NB4 (cell line): ENCODE measurements around the gene ALOX12B.

Experiments
- POLR2A ChIP-seq: IDR thresholded peaks from 2 replicates; pipeline ENCODE4 v1.6.1; 2011; ENCODE audit warnings: mild to moderate bottlenecking; ENCODE audit not compliant: insufficient read length; ENCODE audit errors: extremely low read depth
- TF ChIP-seq, protein P1 (sequence below): IDR thresholded peaks from one replicate; pipeline ENCODE4 v1.5.1; 2012; ENCODE audit warnings: low read depth, low read length
- TF ChIP-seq, protein P2 (sequence below): IDR thresholded peaks from 2 replicates; pipeline ENCODE4 v1.6.1; 2011; ENCODE audit warnings: low read depth, low read length

DNA sequence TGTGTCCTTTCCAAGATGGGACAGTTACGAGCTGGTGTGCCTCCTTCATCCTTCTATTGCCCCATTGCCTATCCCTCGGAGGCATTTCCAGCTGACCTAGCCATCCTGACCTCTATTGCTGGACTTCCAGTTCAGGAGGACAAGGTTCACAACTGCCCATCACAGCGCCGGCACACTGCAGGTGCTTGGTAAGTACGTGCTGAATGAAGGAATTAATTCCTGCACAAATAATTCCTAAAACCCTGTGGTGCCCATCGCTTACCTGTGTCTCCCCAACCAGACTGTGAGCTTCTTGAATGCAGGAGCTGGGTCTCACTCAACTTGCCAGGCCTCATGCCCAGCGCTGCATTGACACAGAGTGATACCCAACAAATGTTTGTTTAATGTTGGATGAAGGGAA is 35.7 kb downstream of the ALOX12B start:
- TF ChIP-seq POLR2A, result no peak
- TF ChIP-seq, protein P1, sequence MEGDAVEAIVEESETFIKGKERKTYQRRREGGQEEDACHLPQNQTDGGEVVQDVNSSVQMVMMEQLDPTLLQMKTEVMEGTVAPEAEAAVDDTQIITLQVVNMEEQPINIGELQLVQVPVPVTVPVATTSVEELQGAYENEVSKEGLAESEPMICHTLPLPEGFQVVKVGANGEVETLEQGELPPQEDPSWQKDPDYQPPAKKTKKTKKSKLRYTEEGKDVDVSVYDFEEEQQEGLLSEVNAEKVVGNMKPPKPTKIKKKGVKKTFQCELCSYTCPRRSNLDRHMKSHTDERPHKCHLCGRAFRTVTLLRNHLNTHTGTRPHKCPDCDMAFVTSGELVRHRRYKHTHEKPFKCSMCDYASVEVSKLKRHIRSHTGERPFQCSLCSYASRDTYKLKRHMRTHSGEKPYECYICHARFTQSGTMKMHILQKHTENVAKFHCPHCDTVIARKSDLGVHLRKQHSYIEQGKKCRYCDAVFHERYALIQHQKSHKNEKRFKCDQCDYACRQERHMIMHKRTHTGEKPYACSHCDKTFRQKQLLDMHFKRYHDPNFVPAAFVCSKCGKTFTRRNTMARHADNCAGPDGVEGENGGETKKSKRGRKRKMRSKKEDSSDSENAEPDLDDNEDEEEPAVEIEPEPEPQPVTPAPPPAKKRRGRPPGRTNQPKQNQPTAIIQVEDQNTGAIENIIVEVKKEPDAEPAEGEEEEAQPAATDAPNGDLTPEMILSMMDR, result no peak
- TF ChIP-seq, protein P2, sequence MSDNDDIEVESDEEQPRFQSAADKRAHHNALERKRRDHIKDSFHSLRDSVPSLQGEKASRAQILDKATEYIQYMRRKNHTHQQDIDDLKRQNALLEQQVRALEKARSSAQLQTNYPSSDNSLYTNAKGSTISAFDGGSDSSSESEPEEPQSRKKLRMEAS, result no peak
